GM21423 (cell line): Measurements from ENCODE around the gene RASSF1.

ENCODE experiments used
- ATAC-seq: cut with Tn5 transposase; IDR thresholded peaks from one replicate; pipeline ENCODE4 v1.9.1; 2021; ENCODE audit warnings: mild to moderate bottlenecking, moderate library complexity; ENCODE audit not compliant: unreplicated experiment

RASSF1 gene

GRCh38 chr3:50340448-50341329 is at the start of gene RASSF1:
Gene RASSF1, minus strand, starts transcription at chr3:50340836. Its CDS starts 31 bp downstream, at chr3:50340805.
- peak; percentile 28 for ATAC-seq

GRCh38 chr3:50389414-50389767 is 48.8 kb upstream of the RASSF1 start:
- ATAC-seq = no peak

GRCh38 chr3:50388720-50389413 is 48.2 kb upstream of the RASSF1 start:
- no peak for ATAC-seq

- no peak for ATAC-seq
Measured at GRCh38 chr3:50388016-50388719, 47.5 kb upstream of the RASSF1 start.

- ATAC-seq = no peak
Measured at GRCh38 chr3:50385754-50386153, 45.1 kb upstream of the RASSF1 start.

GRCh38 chr3:50383750-50384149 is 43.1 kb upstream of the RASSF1 start:
- no peak for ATAC-seq

- no peak for ATAC-seq
Measured at GRCh38 chr3:50382722-50383121, 42.1 kb upstream of the RASSF1 start.

- no peak for ATAC-seq
Measured at GRCh38 chr3:50381383-50381782, 40.7 kb upstream of the RASSF1 start.

GRCh38 chr3:50380405-50381085 is 39.9 kb upstream of the RASSF1 start:
- no peak for ATAC-seq

GRCh38 chr3:50378757-50379156 is 38.1 kb upstream of the RASSF1 start:
- no peak for ATAC-seq

- no peak for ATAC-seq
Measured at GRCh38 chr3:50378024-50378423, 37.4 kb upstream of the RASSF1 start.

GRCh38 chr3:50375258-50375931 is 34.8 kb upstream of the RASSF1 start:
- no peak for ATAC-seq

GRCh38 chr3:50374363-50375257 is 34.0 kb upstream of the RASSF1 start:
- no peak for ATAC-seq

GRCh38 chr3:50373146-50374051 is 32.8 kb upstream of the RASSF1 start:
- ATAC-seq = no peak

GRCh38 chr3:50372349-50372748 is 31.7 kb upstream of the RASSF1 start:
- ATAC-seq = no peak

GRCh38 chr3:50371133-50371685 is 30.6 kb upstream of the RASSF1 start:
- no peak for ATAC-seq

- ATAC-seq = no peak
Measured at GRCh38 chr3:50370594-50370993, 30.0 kb upstream of the RASSF1 start.

- no peak for ATAC-seq
Measured at GRCh38 chr3:50369012-50369670, 28.5 kb upstream of the RASSF1 start.
